Neural cell (in vitro differentiated cells): ENCODE results near the gene DIS3L2. TPM values are rescaled to one million over a fixed set of nuclear protein-coding genes. Genes with fewer than 3 reads are reported as not detected.

Source experiments
- H2AFZ ChIP-seq: fragments of 200-600, 300-800 bp; sonication (generic), shearing (Covaris generic); 2 replicates; pipeline ENCODE4 v1.6.0; 2014; ENCODE audit warnings: low read depth, mild to moderate bottlenecking, antibody characterized with exemption, low read length, moderate library complexity
- H3F3A ChIP-seq: fragments of 200-600 bp; shearing (Covaris generic); 2 replicates; pipeline ENCODE4 v1.6.1; 2016; ENCODE audit warnings: mild to moderate bottlenecking, moderate library complexity, mixed read lengths, antibody characterized with exemption, low read length; ENCODE audit not compliant: insufficient read depth, poor library complexity, severe bottlenecking
- H3K27ac ChIP-seq: fragments of 200-600, 300-800 bp; sonication (generic), shearing (Covaris generic); 2 replicates; pipeline ENCODE4 v1.5.1; 2014; ENCODE audit warnings: mild to moderate bottlenecking, low read length, moderate library complexity
- H3K27me3 ChIP-seq: fragments of 300-800, 200-600 bp; sonication (generic), shearing (Covaris generic); 2 replicates; pipeline ENCODE4 v1.6.0; 2014; ENCODE audit warnings: mild to moderate bottlenecking, low read depth, low read length, moderate library complexity; ENCODE audit not compliant: insufficient read depth
- H3K36me3 ChIP-seq: fragments of 300-800, 200-600 bp; sonication (generic), shearing (Covaris generic); 2 replicates; pipeline ENCODE4 v1.5.1; 2014; ENCODE audit warnings: mild to moderate bottlenecking, antibody characterized with exemption, low read length, moderate library complexity; ENCODE audit not compliant: insufficient read depth
- H3K4me2 ChIP-seq: fragments of 300-800, 200-600 bp; sonication (generic), shearing (Covaris generic); 2 replicates; pipeline ENCODE4 v1.6.0; 2014; ENCODE audit warnings: mild to moderate bottlenecking, low read length
- H3K4me3 ChIP-seq: fragments of 300-800, 200-600 bp; sonication (generic), shearing (Covaris generic); 2 replicates; pipeline ENCODE4 v1.5.1; 2014; ENCODE audit warnings: mild to moderate bottlenecking, low read length, moderate library complexity
- H3K79me2 ChIP-seq: fragments of 200-600 bp; shearing (Covaris generic); replicated peaks from 2 replicates; pipeline ENCODE4 v1.6.0; 2014; ENCODE audit warnings: mild to moderate bottlenecking, low read length, moderate library complexity; ENCODE audit not compliant: insufficient read depth
- H3K9ac ChIP-seq: fragments of 300-800, 200-600 bp; sonication (generic), shearing (Covaris generic); 2 replicates; pipeline ENCODE4 v1.6.1; 2016; ENCODE audit warnings: mild to moderate bottlenecking, low read length, mixed read lengths
- H3K9me2 ChIP-seq: fragments of 200-600 bp; shearing (Covaris generic); 2 replicates; pipeline ENCODE4 v1.6.1; 2016; ENCODE audit warnings: mild to moderate bottlenecking, low read length, mixed read lengths; ENCODE audit not compliant: insufficient read depth
- H3K9me3 ChIP-seq: fragments of 200-600, 300-800 bp; sonication (generic), shearing (Covaris generic); 2 replicates; pipeline ENCODE4 v1.6.1; 2016; ENCODE audit warnings: mild to moderate bottlenecking, mixed run types, low read length, moderate library complexity, mixed read lengths
- H4K20me1 ChIP-seq: fragments of 200-600 bp; shearing (Covaris generic); 2 replicates; pipeline ENCODE4 v1.6.1; 2016; ENCODE audit warnings: mild to moderate bottlenecking, mixed run types; ENCODE audit not compliant: insufficient read depth
- CTCF ChIP-seq: fragments of 450-650 bp; IDR thresholded peaks from 2 replicates; pipeline ENCODE4 v1.5.1; 2014; ENCODE audit warnings: antibody characterized with exemption, mild to moderate bottlenecking, moderate library complexity; ENCODE audit not compliant: poor library complexity, severe bottlenecking
- EP300 ChIP-seq: fragments of 450-650 bp; conservative IDR thresholded peaks from 2 replicates; pipeline ENCODE4 v1.6.1; 2014; ENCODE audit warnings: antibody characterized with exemption, mild to moderate bottlenecking, moderate library complexity; ENCODE audit not compliant: poor library complexity, severe bottlenecking
- EZH2 ChIP-seq: fragments of 200-600, 300-800 bp; shearing (Covaris generic), sonication (generic); IDR thresholded peaks from 2 replicates; pipeline ENCODE4 v1.6.1; 2014; ENCODE audit warnings: antibody characterized with exemption, low read length, borderline replicate concordance, mild to moderate bottlenecking; ENCODE audit not compliant: insufficient read depth, poor library complexity, severe bottlenecking
- RAD21 ChIP-seq: fragments of 450-650 bp; conservative IDR thresholded peaks from 2 replicates; pipeline ENCODE4 v1.6.1; 2014; ENCODE audit warnings: antibody characterized with exemption, mild to moderate bottlenecking, moderate library complexity
- REST ChIP-seq: IDR thresholded peaks from 2 replicates; pipeline ENCODE4 v1.6.1; 2012; ENCODE audit warnings: borderline replicate concordance
- SMC3 ChIP-seq: fragments of 450-650 bp; conservative IDR thresholded peaks from 2 replicates; pipeline ENCODE4 v1.6.1; 2014; ENCODE audit warnings: antibody characterized with exemption, mild to moderate bottlenecking, moderate library complexity; ENCODE audit not compliant: poor library complexity
- polyA plus RNA-seq: library from polyadenylated mRNA; depleted of rRNA; stranded (reverse); fragments of >200 nt; gene quantifications from 2 replicates; pipeline ENCODE4 v1.2.3, GENCODE V29; 2014

Gene DIS3L2
- polyA plus RNA-seq, 1 donor from 2014 or later = 20.0 TPM

GRCh38 chr2:231919341-231920035, 42.0 kb upstream of the DIS3L2 start:
- H3K79me2 ChIP-seq = no peaks in the 10 kb centered on the region
- no peaks in the 10 kb centered on the region for H4K20me1 ChIP-seq
- no peaks in the 10 kb centered on the region for H3F3A ChIP-seq
- H3K9ac ChIP-seq = no peak overlapping the region
- no peaks in the 10 kb centered on the region for H3K36me3 ChIP-seq
- no peak overlapping the region for H2AFZ ChIP-seq
- H3K9me2 ChIP-seq = no peaks in the 10 kb centered on the region
- no peaks in the 10 kb centered on the region for H3K9me3 ChIP-seq
- H3K4me3 ChIP-seq = no peak overlapping the region
- H3K27ac ChIP-seq = no peak overlapping the region
- peaks cover 7% of the 10 kb centered on the region for H3K27me3 ChIP-seq
- TF ChIP-seq REST (no peak), RAD21 (no peak), EP300 (no peak)
- H3K4me2 ChIP-seq = no peak overlapping the region

GRCh38 chr2:231920366-231920765, 41.1 kb upstream of the DIS3L2 start:
- no peak overlapping the region for H3K4me3 ChIP-seq
- no peaks in the 10 kb centered on the region for H3K9me3 ChIP-seq
- H3K27ac ChIP-seq = no peak overlapping the region
- no peaks in the 10 kb centered on the region for H3K79me2 ChIP-seq
- no peak overlapping the region for H3K9ac ChIP-seq
- H3K4me2 ChIP-seq = no peak overlapping the region
- H3K36me3 ChIP-seq = no peaks in the 10 kb centered on the region
- H3K27me3 ChIP-seq = peaks cover 15% of the 10 kb centered on the region
- no peaks in the 10 kb centered on the region for H3F3A ChIP-seq
- no peak for TF ChIP-seq SMC3
- no peak for TF ChIP-seq RAD21
- no peak for TF ChIP-seq CTCF
- no peak for TF ChIP-seq EZH2
- no peak for TF ChIP-seq EP300
- no peak overlapping the region for H2AFZ ChIP-seq
- no peaks in the 10 kb centered on the region for H3K9me2 ChIP-seq
- no peaks in the 10 kb centered on the region for H4K20me1 ChIP-seq

- Histone ChIP-seq H3K36me3 (no peaks in the 10 kb centered on the region), H3K27ac (no peak overlapping the region), H3F3A (no peaks in the 10 kb centered on the region), H3K9me2 (no peaks in the 10 kb centered on the region), H4K20me1 (no peaks in the 10 kb centered on the region), H3K4me3 (no peak overlapping the region), H3K79me2 (no peaks in the 10 kb centered on the region), H3K4me2 (no peak overlapping the region), H2AFZ (no peak overlapping the region), H3K27me3 (peaks cover 19% of the 10 kb centered on the region), H3K9me3 (no peaks in the 10 kb centered on the region), H3K9ac (no peak overlapping the region)
- TF ChIP-seq RAD21 = no peak
- no peak for TF ChIP-seq EZH2
Measured at GRCh38 chr2:231920795-231921194, 40.7 kb upstream of the DIS3L2 start.
